Liver (tissue), 9 donors: Measurements from ENCODE around the gene ASB8. TPM values are rescaled to one million over a fixed set of nuclear protein-coding genes. Genes with fewer than 3 reads are reported as not detected.

Source experiments
- DNase-seq: peaks from one replicate; pipeline ENCODE4 v3.0.0-alpha.2; 2017; ENCODE audit warnings: low spot score
- H3K27ac ChIP-seq, 2 donors: one replicate each; pipeline ENCODE4 v1.7.0; 2013; ENCODE audit warnings: inconsistent platforms in 2 of 2, low read length in 2 of 2, control low read depth in 1 of 2, low read depth in 1 of 2, mild to moderate bottlenecking in 1 of 2
- H3K27me3 ChIP-seq, 4 donors: one replicate each; pipeline versions ENCODE4 v1.6.1 to v1.7.0; 2013; ENCODE audit warnings: low read length in 3 of 4, inconsistent platforms in 1 of 4, mild to moderate bottlenecking in 1 of 4, moderate library complexity in 1 of 4; ENCODE audit not compliant: control insufficient read depth in 4 of 4, insufficient read depth in 4 of 4
- H3K36me3 ChIP-seq, 4 donors: one replicate each; pipeline versions ENCODE4 v1.6.1 to v1.7.0; 2013; ENCODE audit warnings: low read length in 3 of 4, mild to moderate bottlenecking in 3 of 4, low read depth in 1 of 4, moderate library complexity in 1 of 4; ENCODE audit not compliant: control insufficient read depth in 4 of 4, insufficient read depth in 3 of 4
- H3K4me1 ChIP-seq, 4 donors: one replicate each; pipeline versions ENCODE4 v1.6.1 to v1.7.0; 2013; ENCODE audit warnings: low read length in 3 of 4, mild to moderate bottlenecking in 3 of 4, moderate library complexity in 1 of 4; ENCODE audit not compliant: control insufficient read depth in 4 of 4, insufficient read depth in 4 of 4
- H3K4me3 ChIP-seq, 3 donors: one replicate each; pipeline versions ENCODE4 v1.6.1 to v1.7.0; 2013; ENCODE audit warnings: low read length in 3 of 3, control low read depth in 1 of 3, low read depth in 1 of 3, mild to moderate bottlenecking in 1 of 3
- H3K9ac ChIP-seq, 2 donors: one replicate each; pipeline ENCODE4 v1.7.0; 2013; ENCODE audit warnings: low read length in 2 of 2, mild to moderate bottlenecking in 2 of 2, moderate library complexity in 2 of 2, control low read depth in 1 of 2, low read depth in 1 of 2
- H3K9me3 ChIP-seq, 4 donors: one replicate each; pipeline versions ENCODE4 v1.6.1 to v1.7.0; 2013; ENCODE audit warnings: low read length in 3 of 4; ENCODE audit not compliant: control insufficient read depth in 4 of 4
- ATF3 ChIP-seq: IDR thresholded peaks from 2 replicates; pipeline ENCODE4 v1.6.1; 2016; ENCODE audit warnings: antibody characterized with exemption
- CTCF ChIP-seq: fragments of 150-350 bp; IDR thresholded peaks from 2 replicates; pipeline ENCODE4 v1.5.1; 2017; ENCODE audit warnings: improper control_type of control experiment, low read depth, low read length; ENCODE audit not compliant: missing input control
- EGR1 ChIP-seq, 2 donors: IDR thresholded peaks; 2 replicates each; pipeline ENCODE4 v1.6.1; 2016 to 2018; ENCODE audit warnings: antibody characterized with exemption in 2 of 2, low read depth in 2 of 2
- FOXA1 ChIP-seq: IDR thresholded peaks from 2 replicates; pipeline ENCODE4 v1.6.1; 2016; ENCODE audit warnings: antibody characterized with exemption
- FOXA2 ChIP-seq: IDR thresholded peaks from 2 replicates; pipeline ENCODE4 v1.6.1; 2016; ENCODE audit warnings: antibody characterized with exemption
- GABPA ChIP-seq, 2 donors: IDR thresholded peaks in 1 of 2; conservative IDR thresholded peaks in 1 of 2; 2 replicates each; pipeline ENCODE4 v1.6.1; 2016; ENCODE audit warnings: antibody characterized with exemption in 2 of 2, mild to moderate bottlenecking in 1 of 2, moderate library complexity in 1 of 2
- HNF4A ChIP-seq, 2 donors: conservative IDR thresholded peaks; 2 replicates each; pipeline ENCODE4 v1.6.1; 2016; ENCODE audit warnings: antibody characterized with exemption in 2 of 2, mild to moderate bottlenecking in 2 of 2
- HNF4G ChIP-seq: IDR thresholded peaks from 2 replicates; pipeline ENCODE4 v1.6.1; 2016; ENCODE audit warnings: antibody characterized with exemption
- JUND ChIP-seq, 2 donors: IDR thresholded peaks; 2 replicates each; pipeline ENCODE4 v1.6.1; 2016; ENCODE audit warnings: antibody characterized with exemption in 2 of 2
- NR2F2 ChIP-seq: IDR thresholded peaks from 2 replicates; pipeline ENCODE4 v1.6.1; 2016; ENCODE audit warnings: antibody characterized with exemption
- RAD21 ChIP-seq, 2 donors: IDR thresholded peaks; 2 replicates each; pipeline ENCODE4 v1.6.1; 2016; ENCODE audit warnings: antibody characterized with exemption in 2 of 2, mild to moderate bottlenecking in 2 of 2
- RXRA ChIP-seq, 2 donors: IDR thresholded peaks; 2 replicates each; pipeline ENCODE4 v1.6.1; 2017 to 2018; ENCODE audit warnings: antibody characterized with exemption in 2 of 2, mild to moderate bottlenecking in 1 of 2
- TAF1 ChIP-seq: conservative IDR thresholded peaks from 2 replicates; pipeline ENCODE4 v1.6.1; 2016; ENCODE audit warnings: antibody characterized with exemption, mild to moderate bottlenecking
- YY1 ChIP-seq: IDR thresholded peaks from 2 replicates; pipeline ENCODE4 v1.6.1; 2016; ENCODE audit warnings: antibody characterized with exemption, mild to moderate bottlenecking
- ZBTB33 ChIP-seq: IDR thresholded peaks from 2 replicates; pipeline ENCODE4 v1.6.1; 2016; ENCODE audit warnings: antibody characterized with exemption
- WGBS: extraction: QIAGEN DNeasy Blood & Tissue Kit; methylation state at CpG from one replicate; pipeline ENCODE4 v1.1.7; 2013; 5-methylcytosine and 5-hydroxymethylcytosine counted together
- polyA plus RNA-seq, 2 donors: library from polyadenylated mRNA; stranded (reverse) in 1 of 2; unstranded in 1 of 2; fragments of 200-250 nt in 1 of 2; fragments of >200 nt in 1 of 2; fragmentation: Nextera tagmentation in 1 of 2; extraction: Ambion mirVana in 1 of 2; gene quantifications; one replicate each; pipeline versions ENCODE4 v1.2.1 to v1.2.3, GENCODE V29; 2013 to 2015
- total RNA-seq, 2 donors: library from RNA; depleted of rRNA; stranded (reverse); fragments of >200 nt; gene quantifications; one replicate each; pipeline ENCODE4 v1.2.3, GENCODE V29; 2014
- TF ChIP-seq, protein P1 (sequence below): IDR thresholded peaks from 2 replicates; pipeline ENCODE4 v1.6.1; 2016; ENCODE audit warnings: antibody characterized with exemption, mild to moderate bottlenecking
- donor health status: healthy.
- donor health status: healthy.
- donor health status: healthy.
- donor health status: healthy.
- donor health status: healthy.

ASB8 gene
- total and polyA plus RNA-seq, 4 donors, result 17.0 to 23.5 (median 18.2) TPM

GRCh38 chr12:48121522-48121921 is 35.8 kb downstream of the ASB8 start:
- Histone ChIP-seq H3K27ac (no peak overlapping the region), H3K4me3 (no peak overlapping the region), H3K9ac (no peak overlapping the region), H3K27me3 (no peaks in the 10 kb centered on the region), H3K4me1 (peaks cover 0 to 4% (median under 1%) of the 10 kb centered on the region in 4 donors), H3K9me3 (no peaks in the 10 kb centered on the region), H3K36me3 (no peaks in the 10 kb centered on the region)
- DNase-seq, result no peak
- WGBS, result 90% methylated on average over 1 of the region's 1 CpG
- TF ChIP-seq TAF1, result no peak
- no peak for TF ChIP-seq JUND (IDR thresholded peaks at IDR 0.05)
- TF ChIP-seq, protein P1, sequence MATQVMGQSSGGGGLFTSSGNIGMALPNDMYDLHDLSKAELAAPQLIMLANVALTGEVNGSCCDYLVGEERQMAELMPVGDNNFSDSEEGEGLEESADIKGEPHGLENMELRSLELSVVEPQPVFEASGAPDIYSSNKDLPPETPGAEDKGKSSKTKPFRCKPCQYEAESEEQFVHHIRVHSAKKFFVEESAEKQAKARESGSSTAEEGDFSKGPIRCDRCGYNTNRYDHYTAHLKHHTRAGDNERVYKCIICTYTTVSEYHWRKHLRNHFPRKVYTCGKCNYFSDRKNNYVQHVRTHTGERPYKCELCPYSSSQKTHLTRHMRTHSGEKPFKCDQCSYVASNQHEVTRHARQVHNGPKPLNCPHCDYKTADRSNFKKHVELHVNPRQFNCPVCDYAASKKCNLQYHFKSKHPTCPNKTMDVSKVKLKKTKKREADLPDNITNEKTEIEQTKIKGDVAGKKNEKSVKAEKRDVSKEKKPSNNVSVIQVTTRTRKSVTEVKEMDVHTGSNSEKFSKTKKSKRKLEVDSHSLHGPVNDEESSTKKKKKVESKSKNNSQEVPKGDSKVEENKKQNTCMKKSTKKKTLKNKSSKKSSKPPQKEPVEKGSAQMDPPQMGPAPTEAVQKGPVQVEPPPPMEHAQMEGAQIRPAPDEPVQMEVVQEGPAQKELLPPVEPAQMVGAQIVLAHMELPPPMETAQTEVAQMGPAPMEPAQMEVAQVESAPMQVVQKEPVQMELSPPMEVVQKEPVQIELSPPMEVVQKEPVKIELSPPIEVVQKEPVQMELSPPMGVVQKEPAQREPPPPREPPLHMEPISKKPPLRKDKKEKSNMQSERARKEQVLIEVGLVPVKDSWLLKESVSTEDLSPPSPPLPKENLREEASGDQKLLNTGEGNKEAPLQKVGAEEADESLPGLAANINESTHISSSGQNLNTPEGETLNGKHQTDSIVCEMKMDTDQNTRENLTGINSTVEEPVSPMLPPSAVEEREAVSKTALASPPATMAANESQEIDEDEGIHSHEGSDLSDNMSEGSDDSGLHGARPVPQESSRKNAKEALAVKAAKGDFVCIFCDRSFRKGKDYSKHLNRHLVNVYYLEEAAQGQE, result no peak
- no peak for TF ChIP-seq YY1
- no peak for TF ChIP-seq GABPA (IDR thresholded peaks at IDR 0.05 in 1 of 2, conservative IDR thresholded peaks at IDR 0.05 in 1 of 2)
- no peak for TF ChIP-seq ATF3
- TF ChIP-seq ZBTB33, result no peak
- no peak for TF ChIP-seq RXRA (IDR thresholded peaks at IDR 0.05)
- TF ChIP-seq HNF4G, result no peak
- no peak for TF ChIP-seq HNF4A (conservative IDR thresholded peaks at IDR 0.05)
- no peak for TF ChIP-seq NR2F2

- Histone ChIP-seq H3K27ac (no peak overlapping the region), H3K4me3 (peak overlapping the region; percentile 22 to 45 (median 44)), H3K4me1 (peaks cover 0 to 4% (median under 1%) of the 10 kb centered on the region in 4 donors), H3K27me3 (no peaks in the 10 kb centered on the region), H3K9ac (no peak overlapping the region), H3K9me3 (no peaks in the 10 kb centered on the region), H3K36me3 (no peaks in the 10 kb centered on the region)
- WGBS, result 39% methylated on average over 5 of the region's 5 CpGs
- TF ChIP-seq EGR1 (IDR thresholded peaks at IDR 0.05; ENCODE audit: low read depth in 2 of 2) (no peak), HNF4A (conservative IDR thresholded peaks at IDR 0.05) (no peak), RAD21 (IDR thresholded peaks at IDR 0.05) (no peak), NR2F2 (no peak), FOXA2 (no peak), JUND (IDR thresholded peaks at IDR 0.05) (no peak), HNF4G (no peak), TAF1 (no peak), CTCF (no peak), RXRA (IDR thresholded peaks at IDR 0.05) (no peak), ZBTB33 (no peak), FOXA1 (no peak), YY1 (no peak)
- TF ChIP-seq, protein P1, result no peak
- DNase-seq, result no peak
These were observed 37.5 kb downstream of the ASB8 start for GRCh38 chr12:48119834-48120195.
